ENCODE data around the gene CENPS.
"Not testable (repeated sequence)": the region's sequence is repeated elsewhere in the genome, so short reads cannot be mapped to it uniquely, and the experiment has no call there.

Gene CENPS

DNA sequence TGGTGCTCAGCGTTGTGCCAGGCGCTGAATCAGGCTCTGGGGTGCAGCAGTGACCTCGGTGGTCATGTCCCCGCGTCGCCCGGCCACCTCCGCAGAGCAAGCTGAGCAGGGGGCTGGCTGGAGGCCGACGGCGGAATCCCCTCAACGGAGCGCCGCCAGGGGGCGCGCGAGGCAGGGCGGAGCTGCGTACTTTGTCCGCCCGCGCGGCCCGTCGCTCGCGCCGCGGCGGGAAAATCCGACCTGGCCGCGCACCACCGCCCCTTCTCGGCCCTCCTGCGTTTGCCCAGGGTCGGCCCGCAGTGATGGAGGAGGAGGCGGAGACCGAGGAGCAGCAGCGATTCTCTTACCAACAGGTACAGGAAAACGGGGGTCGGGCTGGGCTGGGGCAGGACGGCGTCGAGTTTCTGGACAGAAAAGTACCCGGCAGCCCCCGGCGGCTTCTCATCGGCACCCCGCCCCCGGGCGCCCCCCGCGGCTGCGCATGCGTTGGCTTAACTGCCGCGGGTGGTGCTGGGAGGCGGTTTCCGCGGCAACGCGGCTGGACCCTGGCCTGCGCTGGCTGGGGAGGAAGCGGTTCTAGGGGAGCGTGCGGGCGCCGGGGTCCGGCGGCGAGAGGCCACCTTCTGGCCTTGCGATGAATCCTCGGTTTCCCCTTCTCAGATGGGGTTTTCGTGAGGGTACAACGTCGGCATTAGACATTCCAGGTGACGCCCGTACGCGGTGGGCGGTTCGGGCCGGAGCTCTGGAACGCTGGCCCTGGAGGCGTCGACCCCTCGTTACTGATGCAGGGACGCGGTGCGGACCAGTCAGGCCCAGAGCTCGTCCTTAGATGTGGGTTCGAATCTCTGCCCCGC is at the start of gene CENPS:
CENPS (plus strand) TSS at position 218 of the 854 bp plus-strand sequence; CDS start at position 303, 85 bp downstream.
- DNase-seq, result peak; percentile 85

DNA sequence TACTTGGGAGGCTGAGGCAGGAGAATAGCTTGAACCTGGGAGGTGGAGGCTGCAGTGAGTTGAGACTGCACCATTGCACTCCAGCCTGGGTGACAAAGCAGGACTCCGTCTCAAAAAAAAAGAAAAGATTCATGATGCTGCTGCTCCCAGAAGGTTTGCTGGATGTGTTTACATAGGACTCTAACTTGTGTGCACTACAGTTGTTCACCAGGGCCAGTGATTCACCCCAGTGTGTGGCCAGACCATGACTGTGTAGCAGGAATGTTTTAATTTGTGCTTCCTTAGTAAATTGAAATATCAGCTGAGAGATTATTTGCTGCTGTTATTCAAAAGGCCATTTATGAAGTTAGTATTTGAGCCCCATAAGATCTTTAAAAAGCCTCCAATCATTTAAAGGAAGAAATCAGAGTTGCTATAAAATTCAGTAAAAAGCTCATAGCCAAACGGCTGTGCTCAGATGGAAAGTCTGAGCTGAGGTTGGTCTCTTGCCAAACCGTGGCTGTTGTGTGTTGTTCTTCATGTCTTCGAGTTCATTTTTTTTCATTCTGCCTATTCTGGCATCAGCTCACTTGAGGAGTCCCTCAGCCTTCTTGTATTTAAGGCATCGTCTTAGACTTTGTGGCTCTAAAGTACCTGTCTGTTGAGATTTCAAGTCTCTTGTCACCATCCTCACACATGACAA is 49.5 kb upstream of the CENPS start:
- DNase-seq, result peak; percentile 32

- no peak for DNase-seq
Observed at GRCh38 chr1:10383630-10384029, 46.6 kb upstream of the CENPS start.

DNA sequence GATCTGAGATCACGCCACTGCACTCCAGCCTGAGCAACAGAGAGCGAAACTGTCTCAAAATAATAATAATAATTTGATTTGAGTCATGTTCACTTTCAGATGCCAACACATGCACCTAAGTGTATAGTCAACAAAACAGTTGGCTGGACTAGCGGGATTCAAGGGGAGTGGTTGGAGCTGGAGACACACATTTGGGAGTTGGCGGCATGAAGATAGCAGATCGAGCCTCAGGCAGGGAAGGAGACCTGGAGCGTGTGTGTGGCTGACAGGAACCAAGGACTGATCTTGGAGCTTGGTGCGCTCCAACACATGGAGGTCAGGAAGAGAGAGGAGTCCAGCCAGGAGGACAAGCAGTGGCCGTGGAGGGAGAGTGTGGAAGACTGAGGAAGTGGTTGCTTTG is 46.0 kb upstream of the CENPS start:
- no peak for DNase-seq

GRCh38 chr1:10386761-10387676 is 43.2 kb upstream of the CENPS start:
- DNase-seq, result no peak

DNA sequence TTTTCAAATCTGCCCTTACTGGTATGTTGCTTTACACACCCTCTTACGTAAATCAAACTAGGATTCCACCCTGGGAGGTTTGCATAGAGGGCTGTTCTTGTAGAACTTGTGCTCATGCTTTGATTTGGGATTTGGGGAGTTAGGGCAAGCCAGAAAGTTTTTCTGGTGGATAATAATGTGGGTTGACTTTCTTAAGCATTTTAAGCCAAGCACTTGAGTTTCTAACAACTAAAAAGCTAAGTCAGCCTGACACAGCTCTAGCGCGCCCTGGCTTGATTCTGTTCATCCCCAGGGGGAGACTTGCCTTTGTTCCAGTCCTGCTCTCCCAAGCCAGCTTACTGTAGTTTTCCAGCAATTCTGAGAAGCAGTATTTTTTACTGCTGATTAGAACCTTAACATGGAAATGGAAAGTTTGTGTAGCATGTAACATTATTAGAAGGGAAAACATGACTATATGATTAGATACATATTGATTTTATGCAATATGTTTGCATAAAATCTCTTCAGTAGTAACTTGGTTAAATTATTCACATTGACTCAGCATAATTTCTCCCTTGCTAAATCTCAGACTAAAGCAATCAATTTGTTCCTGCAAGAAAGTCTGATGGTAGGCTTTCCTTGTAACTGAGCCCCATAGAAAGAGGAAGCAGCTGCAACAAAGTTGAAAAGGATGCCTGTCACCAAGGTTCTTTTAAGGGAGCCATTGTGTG is 42.4 kb upstream of the CENPS start:
- DNase-seq, result no peak

- no peak for DNase-seq
Observed at GRCh38 chr1:10388387-10388715, 41.9 kb upstream of the CENPS start.

GRCh38 chr1:10389271-10389973 is 40.8 kb upstream of the CENPS start:
- no peak for DNase-seq

GRCh38 chr1:10396870-10397269 is 33.4 kb upstream of the CENPS start:
- DNase-seq, result no peak

DNA sequence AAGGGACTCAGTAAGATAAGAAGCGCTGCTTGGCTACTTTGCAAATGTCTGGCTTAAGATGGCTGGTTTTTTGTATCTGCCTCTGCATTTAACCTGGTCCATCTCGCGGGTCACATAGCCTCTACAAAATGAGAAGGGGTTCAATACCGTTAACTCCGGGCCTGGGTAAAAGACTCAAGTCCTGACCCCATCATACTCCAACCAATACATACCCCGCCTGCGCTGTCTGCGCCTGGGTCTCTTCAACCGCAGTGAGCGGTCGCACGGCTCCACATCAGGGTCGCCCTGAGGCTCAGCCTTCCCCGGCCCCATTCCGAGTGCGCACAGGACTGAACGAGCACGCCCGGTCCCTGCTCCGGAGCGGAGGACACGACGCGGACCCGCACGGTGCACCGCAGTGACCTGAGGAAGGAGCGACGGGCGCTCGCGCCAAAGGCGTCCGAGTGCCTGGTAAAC is 31.9 kb upstream of the CENPS start:
- DNase-seq, result no peak

DNA sequence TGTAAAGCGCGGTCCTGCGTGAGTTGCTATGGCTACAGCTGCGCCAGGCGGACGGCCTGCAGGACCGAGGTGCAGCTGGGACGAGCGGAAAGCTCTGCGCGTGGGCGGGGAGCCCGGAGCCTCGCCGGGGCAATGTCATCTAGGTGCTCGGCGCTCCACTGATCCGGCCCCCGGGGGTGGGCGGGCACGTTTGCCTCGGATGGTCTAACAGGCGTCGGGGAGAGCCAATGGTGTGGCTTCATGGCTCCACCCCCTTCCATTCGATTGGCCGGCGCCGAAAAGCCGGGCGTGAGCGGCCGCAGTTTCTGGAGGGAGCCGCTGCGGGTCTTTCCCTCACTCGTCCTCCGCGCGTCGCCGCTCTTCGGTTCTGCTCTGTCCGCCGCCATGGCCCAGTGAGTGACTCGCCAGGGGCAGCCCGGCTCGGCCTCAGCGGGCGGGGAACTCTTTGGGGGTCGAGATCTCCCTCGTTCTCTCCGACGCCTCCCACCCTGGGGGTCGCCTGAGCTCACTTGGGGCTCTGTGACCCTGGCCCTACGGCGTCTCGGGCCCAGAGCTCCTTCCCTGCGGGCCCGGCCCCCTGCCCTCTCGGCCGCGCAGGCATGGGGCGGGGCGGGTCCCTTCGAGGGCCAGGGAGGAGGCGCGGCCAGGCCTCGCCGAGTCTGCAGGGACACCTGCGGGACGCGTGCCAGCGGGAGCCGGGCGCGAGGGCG is 31.3 kb upstream of the CENPS start, which contains the start of gene PGD:
PGD (plus strand) TSS at position 331 of the 710 bp plus-strand sequence; CDS start at position 385, 54 bp downstream.
- DNase-seq, result peak; percentile 98

- DNase-seq, result peak; percentile 60
Observed at GRCh38 chr1:10399444-10399941, 30.7 kb upstream of the CENPS start.

GRCh38 chr1:10400013-10400412 is 30.2 kb upstream of the CENPS start:
- no peak for DNase-seq

DNA sequence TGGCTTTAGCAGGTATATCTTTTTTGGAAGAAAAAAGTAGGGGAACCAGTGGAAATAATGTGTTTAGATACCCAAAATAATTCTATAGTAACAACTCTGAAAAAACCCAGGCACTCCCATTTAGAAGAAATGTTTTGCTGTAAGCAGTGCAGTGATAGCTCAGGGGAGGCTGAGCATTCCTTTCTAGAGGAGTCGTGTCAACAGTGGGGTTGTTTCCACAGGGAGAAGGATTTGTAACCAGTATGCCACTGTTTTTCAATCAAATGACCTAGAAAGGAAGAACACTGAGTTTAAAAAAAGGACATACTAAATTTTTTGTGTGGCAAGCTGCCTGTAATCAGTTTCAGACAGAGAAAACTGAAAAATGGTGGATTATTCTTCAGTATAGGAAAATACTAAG is 29.0 kb upstream of the CENPS start:
- no peak for DNase-seq

DNA sequence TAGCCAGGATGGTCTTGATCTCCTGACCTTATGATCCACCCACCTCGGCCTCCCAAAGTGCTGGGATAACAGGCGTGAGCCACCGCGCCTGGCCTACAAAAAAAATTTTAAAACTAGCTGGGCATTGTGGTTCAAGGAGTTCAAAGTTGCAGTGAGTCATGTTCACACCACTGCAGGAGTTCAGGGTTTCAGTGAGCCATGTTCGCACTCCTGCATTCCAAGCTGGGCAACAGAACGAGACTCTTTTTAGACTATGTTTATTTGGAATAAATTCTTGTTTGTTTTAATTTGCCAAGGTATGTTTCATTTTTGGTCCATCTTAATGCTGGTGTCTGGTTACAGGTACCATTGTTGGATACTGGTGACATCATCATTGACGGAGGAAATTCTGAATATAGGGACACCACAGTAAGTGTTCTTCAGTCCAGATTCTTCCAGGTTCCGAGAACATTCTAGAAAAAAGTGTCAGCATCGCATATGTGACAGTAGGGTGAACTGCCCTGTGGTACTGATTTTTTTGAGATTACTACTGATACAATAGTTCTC is 27.4 kb upstream of the CENPS start:
- no peak for DNase-seq

DNA sequence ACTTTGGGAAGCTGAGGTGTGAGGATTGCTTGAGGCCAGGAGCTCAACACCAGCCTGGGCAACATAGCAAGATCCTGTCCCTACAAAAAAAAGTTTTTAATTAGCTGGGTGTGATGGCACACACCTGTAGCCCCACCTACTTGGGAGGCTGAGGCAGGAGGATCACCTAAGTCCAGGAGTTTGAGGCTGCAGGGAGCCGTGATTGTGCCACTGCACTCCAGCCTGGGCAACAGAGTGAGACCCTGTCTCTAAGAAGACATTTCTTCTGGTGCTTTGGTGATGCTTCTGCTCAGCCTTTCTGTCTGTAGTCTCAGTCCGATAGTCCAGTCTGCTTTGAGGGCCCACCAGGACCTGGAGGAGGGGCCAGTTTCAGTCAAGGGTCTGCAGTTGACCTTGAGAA is 23.0 kb upstream of the CENPS start:
- no peak for DNase-seq

- no peak for DNase-seq
Observed at GRCh38 chr1:10415211-10415930, 14.9 kb upstream of the CENPS start.

DNA sequence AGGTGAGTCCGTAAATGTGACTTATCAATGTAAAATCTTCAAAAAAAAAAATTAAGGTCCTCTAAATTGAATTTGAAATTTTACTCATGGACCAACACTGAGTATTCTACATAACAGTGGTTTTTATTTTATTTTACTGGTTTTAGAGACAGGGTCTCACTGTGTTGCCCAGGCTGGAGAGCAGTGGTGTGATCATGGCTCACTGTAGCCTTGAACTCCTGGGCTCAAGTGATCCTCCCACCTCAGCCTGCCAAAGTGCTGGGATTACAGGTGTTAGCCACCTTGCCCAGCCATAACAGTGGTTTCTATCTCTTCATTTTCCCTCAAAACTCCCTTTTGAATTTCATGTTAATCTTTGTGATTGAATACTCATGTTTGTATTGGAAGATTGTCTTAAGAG is 14.3 kb upstream of the CENPS start:
- DNase-seq, result not testable (repeated sequence)

- not testable (repeated sequence) for DNase-seq
Observed at GRCh38 chr1:10418741-10419140, 11.5 kb upstream of the CENPS start.

DNA sequence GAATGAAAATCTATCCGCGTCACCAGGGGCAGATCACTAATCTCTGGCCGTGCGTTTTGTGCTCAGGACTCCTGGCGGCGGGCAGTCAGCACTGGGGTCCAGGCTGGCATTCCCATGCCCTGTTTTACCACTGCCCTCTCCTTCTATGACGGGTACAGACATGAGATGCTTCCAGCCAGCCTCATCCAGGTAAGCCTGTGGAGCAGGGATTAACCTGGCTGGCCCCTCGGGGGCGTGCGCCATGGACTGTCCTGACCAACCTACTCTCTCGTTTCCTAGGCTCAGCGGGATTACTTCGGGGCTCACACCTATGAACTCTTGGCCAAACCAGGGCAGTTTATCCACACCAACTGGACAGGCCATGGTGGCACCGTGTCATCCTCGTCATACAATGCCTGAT is 10.9 kb upstream of the CENPS start:
- DNase-seq, result no peak

All from T1000 (cell line).